A673 (cell line): Measurements from ENCODE around the gene AANAT. TPM values are rescaled to one million over a fixed set of nuclear protein-coding genes. Genes with fewer than 3 reads are reported as not detected.
A peak's percentile ranks its signal among the peaks of the same experiment; 100 is the strongest.

Experiments
- BruUV-seq: library from RNA; stranded (reverse); fragments of 400-500 nt; replicated peaks from 2 replicates; lab custom pipeline; 2021; lab: Mats Ljungman, UMichigan
- CTCF ChIA-PET: fragments of 300-600 bp; sonication (Branson Sonifier 250); formaldehyde crosslinking; loops from one replicate; lab custom pipeline; 2022; ENCODE audit warnings: antibody characterized with exemption; lab: Charles Lee
- POLR2A ChIA-PET: fragments of 300-600 bp; sonication (Branson Sonifier 250); formaldehyde crosslinking; loops from one replicate; lab custom pipeline; 2022; ENCODE audit warnings: antibody characterized with exemption; ENCODE audit not compliant: low non-redundant PET; lab: Charles Lee
- DNase-seq: peaks from one replicate; pipeline ENCODE4 v3.0.0-alpha.2; 2015; ENCODE audit warnings: low spot score
- H3K27ac ChIP-seq: fragments of 200-600 bp; sonication (generic); 2 replicates; pipeline ENCODE4 v1.5.1; 2016; ENCODE audit warnings: mixed run types, low read depth, mild to moderate bottlenecking, mixed read lengths, antibody characterized with exemption, low read length; ENCODE audit not compliant: poor library complexity, severe bottlenecking
- H3K27me3 ChIP-seq: fragments of 200-600 bp; sonication (generic); replicated peaks from 2 replicates; pipeline ENCODE4 v1.6.1; 2017; ENCODE audit warnings: mixed run types, low read depth, mild to moderate bottlenecking, mixed read lengths, antibody characterized with exemption, low read length; ENCODE audit not compliant: insufficient read depth, poor library complexity
- H3K36me3 ChIP-seq: fragments of 200-600 bp; sonication (generic); 2 replicates; pipeline ENCODE4 v1.6.1; 2016; ENCODE audit warnings: mixed run types, mild to moderate bottlenecking, mixed read lengths, antibody characterized with exemption, low read length; ENCODE audit not compliant: insufficient read depth, poor library complexity, severe bottlenecking
- H3K4me1 ChIP-seq: fragments of 200-600 bp; sonication (generic); 2 replicates; pipeline ENCODE4 v1.6.1; 2017; ENCODE audit warnings: mixed run types, mild to moderate bottlenecking, mixed read lengths, antibody characterized with exemption, low read length; ENCODE audit not compliant: insufficient read depth, poor library complexity, severe bottlenecking
- H3K4me3 ChIP-seq: fragments of 200-600 bp; sonication (generic); 2 replicates; pipeline ENCODE4 v1.5.1; 2016; ENCODE audit warnings: low read depth, mixed run types, mild to moderate bottlenecking, mixed read lengths, low read length; ENCODE audit not compliant: poor library complexity, severe bottlenecking
- H3K9me3 ChIP-seq: fragments of 200-600 bp; sonication (generic); 2 replicates; pipeline ENCODE4 v1.6.1; 2016; ENCODE audit warnings: mixed run types, low read depth, mild to moderate bottlenecking, mixed read lengths, antibody characterized with exemption, low read length; ENCODE audit not compliant: poor library complexity, severe bottlenecking
- CTCF ChIP-seq: fragments of 300-800, 200-600 bp; sonication (generic); conservative IDR thresholded peaks from 2 replicates; pipeline ENCODE4 v1.5.1; 2017; ENCODE audit warnings: low read depth, mild to moderate bottlenecking, antibody characterized with exemption, low read length, moderate library complexity, mixed read lengths
- EZH2 ChIP-seq: fragments of 200-600 bp; sonication (generic); IDR thresholded peaks from 2 replicates; pipeline ENCODE4 v1.6.1; 2017; ENCODE audit warnings: borderline replicate concordance, low read depth, mild to moderate bottlenecking, mixed read lengths, antibody characterized with exemption, low read length; ENCODE audit not compliant: poor library complexity, severe bottlenecking
- intact Hi-C: fragments of 100-400 bp; cut with micrococcal nuclease; formaldehyde crosslinking; loops from one replicate; pipeline ENCODE4 v1.10.0; 2022; ENCODE audit not compliant: unreplicated experiment
- total RNA-seq: library from RNA; stranded (reverse); gene quantifications from 2 replicates; pipeline ENCODE4 v1.2.3, GENCODE V29; 2021

The AANAT gene
- total RNA-seq, 1 experiment from 2014 or later = not detected

DNA sequence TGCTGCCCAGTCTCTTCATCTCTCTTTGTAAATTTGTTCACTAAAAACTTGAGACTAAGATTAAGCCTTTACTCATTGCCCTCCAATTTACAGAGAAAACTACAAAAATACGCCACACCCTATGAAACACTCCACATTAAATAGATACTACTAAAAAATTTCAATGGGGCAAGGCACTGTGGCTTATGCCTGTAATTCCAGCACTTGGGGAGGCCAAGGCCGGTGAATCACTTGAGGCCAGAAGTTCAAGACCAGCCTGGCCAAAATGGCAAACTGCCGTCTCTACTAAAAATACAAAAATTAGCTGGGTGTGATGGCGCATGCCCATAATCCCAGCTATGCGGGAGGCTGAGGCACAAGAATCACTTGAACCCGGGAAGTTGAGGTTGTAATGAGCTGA lies 18.3 kb upstream of the AANAT start:
- TF ChIP-seq CTCF (no peak), EZH2 (no peak)
- Histone ChIP-seq H3K9me3 (no peaks in the 10 kb centered on the region), H3K4me3 (no peak overlapping the region), H3K27ac (no peak overlapping the region), H3K36me3 (no peaks in the 10 kb centered on the region), H3K4me1 (peaks cover 54% of the 10 kb centered on the region), H3K27me3 (no peaks in the 10 kb centered on the region)
- no peak for DNase-seq
- ChIA-PET CTCF (no interaction called here), POLR2A (no interaction called here)
- intact Hi-C loops = no loop called here
- no TSS peak for BruUV-seq

- Histone ChIP-seq H3K36me3 (no peaks in the 10 kb centered on the region), H3K9me3 (no peaks in the 10 kb centered on the region), H3K27me3 (no peaks in the 10 kb centered on the region), H3K4me3 (peak overlapping the region; percentile 84), H3K27ac (no peak overlapping the region), H3K4me1 (peaks cover 34% of the 10 kb centered on the region)
- TSS peak; percentile 34 for BruUV-seq
- intact Hi-C loops = no loop called here
- no peak for DNase-seq
- ChIA-PET POLR2A (no interaction called here), CTCF (no interaction called here)
- TF ChIP-seq EZH2 = no peak
- TF ChIP-seq CTCF = no peak
Observed at GRCh38 chr17:76451506-76451905, 15.9 kb upstream of the AANAT start.

GRCh38 chr17:76452127-76452659 lies 15.2 kb upstream of the AANAT start:
- POLR2A ChIA-PET = no interaction called here
- Histone ChIP-seq H3K27ac (peak overlapping the region; percentile 83), H3K4me1 (peaks cover 27% of the 10 kb centered on the region), H3K27me3 (no peaks in the 10 kb centered on the region), H3K9me3 (no peaks in the 10 kb centered on the region), H3K4me3 (peak overlapping the region; percentile 84), H3K36me3 (no peaks in the 10 kb centered on the region)
- no TSS peak for BruUV-seq
- intact Hi-C loops = no loop called here
- CTCF ChIA-PET = interaction anchor here (0.7 kb wide), 1 partner anchor 86 kb away, joined by 5 read pairs; no protein-coding TSS in a partner anchor
- no peak for DNase-seq
- TF ChIP-seq CTCF (no peak), EZH2 (no peak)
